ENCODE results near the gene RIMS4.

DNA sequence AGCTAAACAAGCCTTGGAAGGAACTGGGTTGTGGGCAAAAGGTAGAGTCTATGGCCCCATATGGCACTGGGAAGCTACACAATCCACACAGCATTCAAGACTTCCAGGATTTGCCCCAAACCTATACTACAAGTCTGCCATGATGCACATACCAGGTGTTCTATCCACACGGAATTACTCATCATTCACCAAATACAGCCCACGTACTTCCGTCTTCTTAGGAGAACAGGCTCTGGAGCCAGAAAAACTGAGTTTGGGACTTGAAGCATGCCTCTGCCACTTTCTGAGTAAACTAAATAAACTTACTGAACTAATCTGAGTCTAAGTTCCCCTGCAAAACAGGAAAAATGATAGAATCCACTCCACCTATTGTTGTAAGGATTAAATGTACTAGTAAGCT is 28.6 kb downstream of the RIMS4 start:
- no peak for TF ChIP-seq CTCF (IDR thresholded peaks at IDR 0.05; ENCODE audit: low read length)
- TF ChIP-seq EZH2 (optimal IDR thresholded peaks at IDR 0.05; ENCODE audit: low read depth, low read length), result no peak
- TF ChIP-seq EZH2phosphoT487 (IDR thresholded peaks at IDR 0.05; ENCODE audit: low read length), result no peak

All from MM.1S (cell line).